ENCODE measurements around the gene HGFAC.

Gene HGFAC

DNA sequence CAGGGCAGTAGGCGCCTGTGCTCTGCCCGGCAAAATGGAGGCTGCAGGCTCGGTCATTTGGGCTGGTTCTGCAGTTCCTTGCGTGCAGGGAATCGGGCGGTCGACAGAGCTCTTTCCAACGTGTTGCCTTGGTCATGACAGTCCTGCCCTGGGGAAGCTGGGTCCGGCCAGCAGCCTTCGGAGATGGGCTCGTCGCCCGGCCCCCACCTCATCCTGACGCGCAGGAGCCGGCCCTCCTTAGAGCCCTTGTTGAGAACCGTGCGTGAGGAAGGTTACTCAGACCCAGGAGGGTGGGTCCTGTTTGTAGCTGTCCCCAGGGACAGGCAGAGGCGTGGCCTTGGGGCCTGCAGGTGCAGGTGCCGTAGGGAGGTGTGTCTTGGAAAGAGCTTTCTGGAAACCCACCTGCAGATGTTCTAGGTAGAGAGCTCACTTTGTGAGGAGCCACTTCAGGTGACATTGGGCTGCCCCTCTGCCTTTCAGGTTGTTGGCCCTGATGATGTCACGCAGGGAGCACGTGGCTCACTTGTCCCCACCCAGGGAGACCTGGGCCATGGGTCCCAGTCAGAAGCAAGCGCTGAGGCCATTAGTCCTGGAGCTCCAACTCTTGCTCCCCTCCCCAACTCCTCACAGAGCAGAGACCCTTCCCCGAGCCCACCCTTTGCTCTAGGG, 15.2 kb upstream of the HGFAC start:
- DNase-seq: no peak

DNA sequence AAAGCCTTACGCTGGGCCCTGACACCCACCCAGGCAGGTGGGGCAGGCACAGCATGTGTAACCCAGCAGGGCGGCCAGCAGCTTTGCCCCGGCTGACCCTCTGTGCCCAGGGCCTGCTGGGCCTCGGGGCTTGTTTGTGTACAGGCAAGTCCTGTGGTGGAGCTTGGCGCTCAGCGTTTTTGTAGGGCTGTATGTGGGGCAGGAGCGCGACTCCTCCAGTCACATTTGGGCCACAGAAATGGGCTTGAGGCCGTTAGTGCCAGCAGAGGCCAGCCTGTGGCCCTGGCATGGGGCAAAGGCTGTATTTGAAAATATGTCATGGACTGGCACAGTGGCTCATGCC, 14.7 kb upstream of the HGFAC start:
- DNase-seq: no peak

DNA sequence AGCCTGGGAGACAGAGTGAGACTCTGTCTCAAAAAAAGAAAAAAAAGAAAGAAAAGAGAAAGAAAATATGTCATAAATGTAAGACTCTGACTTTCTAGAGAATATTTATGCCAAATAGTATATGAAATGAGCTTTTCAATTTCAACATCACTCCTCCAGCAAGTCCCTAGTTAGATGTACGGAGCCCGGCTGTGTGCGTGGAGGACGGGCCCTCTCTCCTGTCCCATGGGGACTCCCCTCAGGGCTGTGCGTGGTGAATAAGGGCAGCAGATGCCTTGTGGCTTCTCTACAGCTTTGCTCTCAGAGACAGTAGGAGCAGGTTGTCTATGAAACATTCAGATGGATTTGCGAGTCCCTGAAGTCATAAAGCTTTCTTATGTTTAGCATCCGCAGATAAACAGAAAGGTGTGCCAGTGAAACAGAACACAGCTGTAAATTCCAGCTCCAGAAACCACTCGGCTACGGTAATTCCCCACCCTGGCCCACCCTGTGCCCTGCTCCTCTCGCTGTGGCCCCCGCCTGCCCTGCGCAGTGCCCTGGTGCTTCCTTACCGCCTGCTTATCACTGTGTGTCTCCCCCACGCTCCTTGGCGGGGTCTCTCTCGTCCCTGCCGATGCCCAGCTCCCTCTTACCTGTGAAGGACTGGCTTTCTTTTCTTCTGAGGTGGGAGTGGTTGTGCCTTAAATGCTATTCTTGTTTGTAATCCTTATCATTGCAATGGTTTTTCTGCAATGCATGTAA, 13.9 kb upstream of the HGFAC start:
- no peak for DNase-seq

DNA sequence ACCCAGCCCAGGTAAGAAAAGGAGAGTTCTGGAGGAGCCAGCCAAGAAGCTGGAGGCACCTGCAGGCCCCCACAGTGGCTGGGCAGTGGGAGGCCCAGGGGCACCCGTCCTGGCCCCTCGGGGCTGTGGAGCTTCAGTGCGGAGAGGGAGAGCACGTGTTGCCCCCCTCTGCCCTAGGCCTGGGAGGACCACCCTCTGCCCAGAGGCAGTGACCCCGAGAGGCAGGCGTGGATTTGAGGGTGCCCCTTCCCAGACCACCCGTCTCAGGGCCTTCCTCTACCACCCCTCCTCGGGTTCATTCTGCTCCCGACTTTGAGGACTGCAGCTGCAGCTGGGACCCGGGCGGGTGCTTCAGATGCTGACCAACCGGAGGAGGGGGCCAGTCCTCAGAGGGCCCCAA, 12.1 kb upstream of the HGFAC start:
- DNase-seq: no peak

DNA sequence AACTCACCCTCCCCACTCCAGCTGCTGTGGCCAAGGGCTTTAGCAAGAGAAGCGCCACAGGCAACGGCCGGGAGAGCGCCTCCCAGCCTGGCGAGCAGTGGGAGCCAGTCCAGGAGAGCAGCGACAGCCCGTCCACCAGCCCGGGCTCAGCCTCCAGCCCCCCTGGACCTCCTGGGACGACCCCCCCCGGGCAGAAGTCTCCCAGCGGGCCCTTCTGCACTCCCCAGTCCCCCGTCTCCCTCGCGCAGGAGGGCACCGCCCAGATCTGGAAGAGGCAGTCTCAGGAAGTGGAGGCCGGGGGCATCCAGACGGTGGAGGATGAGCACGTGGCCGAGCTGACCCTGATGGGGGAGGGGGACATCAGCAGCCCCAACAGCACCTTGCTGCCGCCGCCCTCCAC, 11.2 kb upstream of the HGFAC start:
- DNase-seq: no peak

DNA sequence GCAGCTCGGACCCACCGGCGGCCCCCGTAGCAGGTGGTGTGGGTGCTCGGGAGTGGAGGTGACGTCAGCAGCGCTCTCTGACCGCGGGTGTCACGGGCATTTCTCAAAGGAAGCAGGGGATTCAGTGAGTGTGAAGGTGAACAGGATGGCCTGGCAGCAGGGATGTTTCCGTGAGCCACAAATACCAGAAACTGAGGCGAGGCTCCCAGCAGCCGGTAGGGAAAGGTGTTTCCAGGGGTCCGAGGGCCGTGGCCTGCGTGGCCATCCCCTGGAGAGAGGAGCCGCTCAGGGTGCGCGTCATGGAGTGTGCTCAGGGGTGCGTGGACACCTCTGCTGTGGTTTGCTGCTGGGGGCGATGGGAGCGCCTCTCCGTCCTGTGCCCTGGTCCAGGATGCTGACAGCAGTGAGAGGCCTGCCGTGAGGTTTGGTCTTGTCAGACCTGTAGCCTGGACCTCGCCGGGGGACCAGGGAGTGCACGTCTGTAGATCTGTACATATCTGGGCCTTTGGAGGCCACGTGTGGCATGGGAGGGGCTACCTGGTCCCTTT, 10.2 kb upstream of the HGFAC start:
- no peak for DNase-seq

- DNase-seq: no peak
These were observed 9.4 kb upstream of the HGFAC start for GRCh38 chr4:3432381-3432790.

GRCh38 chr4:3433138-3433869, 8.5 kb upstream of the HGFAC start:
- no peak for DNase-seq

DNA sequence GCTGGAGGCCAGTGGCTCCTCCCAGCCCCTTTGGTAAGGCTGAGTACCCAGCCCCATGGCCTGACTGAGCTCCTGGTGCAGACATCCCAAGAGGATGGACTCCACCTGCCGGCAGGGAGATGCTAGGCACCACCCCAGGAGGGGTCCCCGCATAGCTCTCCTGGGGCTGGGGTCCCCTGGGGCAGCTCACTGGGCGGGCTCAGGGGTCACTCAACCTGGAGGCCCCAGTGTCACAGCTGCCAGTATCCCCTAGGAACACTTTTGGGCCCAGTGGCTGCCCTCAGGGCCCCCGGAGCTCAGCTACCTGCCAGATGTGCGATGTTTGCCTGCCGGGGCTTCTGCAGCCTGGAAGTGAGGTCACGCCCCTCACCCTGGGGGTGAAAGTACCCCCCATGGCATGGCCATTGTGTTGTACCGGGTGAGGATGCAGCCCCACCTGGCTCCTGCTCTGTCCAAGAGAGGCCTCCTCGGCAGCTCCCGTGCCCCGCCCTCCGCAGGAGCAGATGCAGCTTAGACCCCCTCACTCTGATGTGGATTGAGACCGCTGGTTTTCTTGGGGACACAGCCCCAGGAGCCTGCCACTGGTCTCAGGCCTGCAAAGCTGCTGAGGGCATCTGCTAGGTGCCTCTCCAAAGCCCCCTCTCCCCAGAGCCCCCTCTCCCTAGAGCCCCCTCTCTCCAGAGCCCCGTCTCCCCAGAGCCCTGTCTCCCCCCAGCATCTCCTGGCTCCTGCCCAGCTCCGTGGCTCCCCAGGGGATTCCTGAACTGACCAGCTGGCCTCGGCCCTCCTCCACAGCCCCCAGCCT, 6.7 kb upstream of the HGFAC start:
- DNase-seq: no peak

DNA sequence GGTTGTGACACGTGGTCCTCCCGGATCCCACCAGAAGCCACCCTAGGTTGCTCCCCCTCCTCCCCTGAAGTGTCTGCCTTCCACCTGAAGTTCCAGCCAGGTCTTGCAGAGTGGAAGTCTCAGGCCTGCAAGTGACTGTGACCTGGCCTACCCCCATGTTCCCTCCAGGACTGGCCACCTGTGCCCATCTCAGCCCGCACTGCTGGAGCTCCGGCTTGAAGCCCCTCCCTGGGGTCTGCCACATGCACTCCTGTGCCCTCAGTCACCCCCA, 6.1 kb upstream of the HGFAC start:
- no peak for DNase-seq

DNA sequence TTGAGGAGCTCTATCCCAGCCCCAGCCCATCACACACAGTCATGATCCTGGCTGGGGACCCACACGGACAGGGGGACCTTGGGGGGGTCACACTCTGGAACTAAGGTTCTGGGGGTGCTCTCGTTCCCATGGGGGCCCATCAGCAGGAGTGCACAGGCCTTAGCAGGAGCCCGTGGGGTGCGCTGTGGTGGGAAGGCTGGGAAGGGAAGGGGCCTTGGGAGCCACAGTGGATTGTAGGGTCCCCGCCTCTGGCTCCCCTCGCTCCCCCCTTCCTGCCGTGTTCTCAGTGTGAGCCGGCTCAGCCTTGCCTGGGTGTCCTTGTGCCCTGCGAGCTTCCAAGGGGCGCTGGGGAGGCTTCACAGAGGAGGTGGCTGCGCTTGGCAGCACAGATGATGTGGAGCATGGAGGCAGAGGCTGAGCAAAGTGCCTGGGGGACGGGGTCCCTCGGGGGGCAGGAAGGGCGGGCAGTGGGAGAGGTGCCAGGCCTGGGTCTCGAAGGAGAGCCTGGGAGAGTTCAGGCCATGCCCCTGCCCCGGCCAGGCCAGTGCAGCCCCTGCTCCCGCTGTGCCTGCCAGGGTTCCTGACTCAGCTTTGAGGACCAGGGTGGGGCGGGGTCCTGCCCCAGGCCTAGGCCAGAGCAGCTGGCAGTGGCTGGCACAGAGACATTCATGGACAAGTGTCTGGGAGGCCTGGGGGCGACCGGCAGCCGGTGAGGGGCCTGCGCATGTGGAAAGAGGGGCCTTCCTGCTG, 5.5 kb upstream of the HGFAC start:
- no peak for DNase-seq

- peak; percentile 49 for DNase-seq
These were observed 4.8 kb upstream of the HGFAC start for GRCh38 chr4:3436798-3437581.

DNA sequence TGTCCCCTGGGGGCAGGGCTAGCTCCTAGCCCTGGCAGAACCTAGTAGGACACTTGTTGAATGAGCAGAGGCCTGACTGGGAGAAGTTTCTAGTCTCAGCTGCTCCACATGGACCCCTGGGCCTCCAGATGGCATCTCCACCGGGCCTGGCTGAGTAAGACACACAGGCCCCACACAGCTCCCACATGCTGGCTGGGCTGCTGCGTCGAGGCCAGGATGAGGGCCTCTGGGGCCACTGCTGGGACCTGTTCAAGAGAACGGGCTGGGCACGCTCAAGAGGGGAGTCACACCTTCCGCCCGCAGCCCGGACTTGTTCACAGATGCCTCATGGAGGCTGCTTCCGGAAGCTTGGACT, 4.2 kb upstream of the HGFAC start:
- no peak for DNase-seq

- DNase-seq: no peak
These were observed 3.5 kb upstream of the HGFAC start for GRCh38 chr4:3437998-3438846.

DNA sequence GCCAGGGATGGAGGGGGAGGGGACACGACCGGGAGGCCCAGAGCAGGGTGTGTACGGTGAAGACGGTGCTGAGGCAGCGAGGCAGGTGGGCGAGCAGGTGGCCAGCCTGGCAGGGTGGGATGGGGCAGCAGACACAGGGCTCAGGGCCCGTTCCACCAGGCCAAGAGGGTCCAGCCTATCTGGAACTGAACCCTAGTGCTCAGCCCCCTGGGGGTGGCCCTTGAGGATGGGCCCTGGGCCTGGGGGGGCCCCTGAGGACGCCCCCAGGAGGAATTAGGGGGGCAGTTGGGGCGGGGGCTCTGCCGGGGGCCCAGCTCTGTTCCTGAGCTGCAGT, 3.0 kb upstream of the HGFAC start:
- DNase-seq: no peak

DNA sequence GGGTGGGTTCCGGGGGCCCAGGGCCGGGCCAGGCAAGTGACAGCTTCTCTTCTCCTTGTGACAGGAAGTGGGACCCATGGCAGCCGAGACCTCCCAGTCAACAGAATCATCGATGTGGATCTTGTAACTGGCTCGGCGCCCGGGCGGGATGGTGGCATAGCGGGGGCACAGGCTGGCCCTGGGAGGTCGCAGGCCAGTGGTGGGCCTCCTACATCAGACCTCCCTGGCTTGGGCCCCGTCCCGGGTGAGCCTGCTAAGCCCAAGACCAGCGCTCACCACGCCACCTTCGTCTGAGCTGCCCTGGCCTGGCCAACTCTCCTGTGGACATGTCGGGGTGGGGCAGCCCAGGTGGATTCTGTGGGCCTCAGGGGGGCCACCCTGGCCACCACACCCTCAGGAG, 2.4 kb upstream of the HGFAC start:
- DNase-seq: no peak

GRCh38 chr4:3440011-3440410, 1.8 kb upstream of the HGFAC start:
- DNase-seq: no peak

DNA sequence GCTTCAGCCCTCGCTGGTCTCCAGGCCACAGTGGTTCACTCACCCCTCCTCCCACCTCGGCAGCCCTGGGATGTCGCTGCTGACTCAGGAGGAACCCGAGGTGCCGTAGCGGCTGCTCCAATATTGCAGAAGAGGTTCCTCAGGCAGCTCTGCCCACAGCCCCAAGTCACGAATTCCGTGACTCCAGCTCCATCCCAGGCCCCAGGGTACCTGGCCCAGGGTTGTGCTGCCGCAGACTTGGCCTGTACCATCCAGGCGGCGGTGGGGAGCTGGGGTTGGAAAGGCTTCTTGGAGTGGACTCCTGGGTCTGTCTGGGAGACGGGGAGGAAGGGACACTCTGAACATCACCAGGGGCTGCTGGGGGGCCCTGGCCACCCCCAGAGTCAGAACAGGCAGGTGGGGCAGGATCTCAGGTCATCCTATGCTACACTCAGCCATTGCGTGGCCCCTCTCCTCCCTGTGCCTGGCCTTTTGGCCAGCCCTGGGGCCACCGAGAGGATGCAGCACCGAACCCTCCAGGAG, 728 bp upstream of the HGFAC start:
- peak; percentile 31 for DNase-seq

DNA sequence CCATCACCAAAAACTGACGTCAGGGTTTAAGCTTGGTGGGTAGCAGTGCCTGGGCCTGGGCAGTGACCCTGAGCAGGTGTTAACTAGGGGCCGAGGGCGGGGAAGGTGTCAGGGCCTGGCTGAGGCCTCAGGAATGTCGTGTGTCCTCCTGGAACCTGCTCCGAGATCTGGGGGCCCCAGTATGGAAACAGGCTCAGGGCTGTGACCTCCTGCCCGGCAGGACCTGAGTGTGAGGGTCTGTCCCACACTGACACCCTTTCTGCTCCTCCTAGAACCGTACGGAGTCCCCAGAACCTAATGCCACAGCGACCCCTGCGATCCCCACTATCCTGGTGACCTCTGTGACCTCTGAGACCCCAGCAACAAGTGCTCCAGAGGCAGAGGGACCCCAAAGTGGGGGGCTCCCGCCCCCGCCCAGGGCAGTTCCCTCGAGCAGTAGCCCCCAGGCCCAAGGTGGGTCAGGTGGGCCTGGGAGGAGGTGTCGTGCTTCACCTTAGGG, 741 bp downstream of the HGFAC start:
- no peak for DNase-seq
